CD4-positive, alpha-beta T cell treated with Interleukin-2 at 100 ng/mL for 4 hours (primary cell): Measurements from ENCODE around the gene TNNI3K.

Experiments
- DNase-seq: peaks from one replicate; pipeline ENCODE4 v3.0.0-alpha.2; 2020; ENCODE audit warnings: low spot score

TNNI3K gene

GRCh38 chr1:74286414-74286813, 51.2 kb downstream of the TNNI3K start:
- no peak for DNase-seq

- no peak for DNase-seq
Observed at GRCh38 chr1:74314438-74314837, 79.3 kb downstream of the TNNI3K start.

- no peak for DNase-seq
Observed at GRCh38 chr1:74316302-74316701, 81.1 kb downstream of the TNNI3K start.

GRCh38 chr1:74317663-74318062, 82.5 kb downstream of the TNNI3K start:
- DNase-seq: no peak

- DNase-seq: no peak
Observed at GRCh38 chr1:74323937-74324473, 88.8 kb downstream of the TNNI3K start.

GRCh38 chr1:74324684-74325448, 89.7 kb downstream of the TNNI3K start:
- no peak for DNase-seq

GRCh38 chr1:74328851-74329250, 93.7 kb downstream of the TNNI3K start:
- DNase-seq: no peak

- no peak for DNase-seq
Observed at GRCh38 chr1:74333244-74333643, 98.1 kb downstream of the TNNI3K start.

GRCh38 chr1:74334147-74334546, 99.0 kb downstream of the TNNI3K start:
- DNase-seq: no peak

- DNase-seq: no peak
Observed at GRCh38 chr1:74340656-74341055, 105.5 kb downstream of the TNNI3K start.

- DNase-seq: no peak
Observed at GRCh38 chr1:74341702-74342339, 106.6 kb downstream of the TNNI3K start.

GRCh38 chr1:74343216-74343615, 108.0 kb downstream of the TNNI3K start:
- no peak for DNase-seq

- no peak for DNase-seq
Observed at GRCh38 chr1:74344387-74344786, 109.2 kb downstream of the TNNI3K start.

GRCh38 chr1:74356493-74356892, 121.3 kb downstream of the TNNI3K start:
- no peak for DNase-seq

- no peak for DNase-seq
Observed at GRCh38 chr1:74357150-74357549, 122.0 kb downstream of the TNNI3K start.

- no peak for DNase-seq
Observed at GRCh38 chr1:74357756-74358155, 122.6 kb downstream of the TNNI3K start.

- no peak for DNase-seq
Observed at GRCh38 chr1:74362691-74363090, 127.5 kb downstream of the TNNI3K start.

GRCh38 chr1:74363220-74363619, 128.0 kb downstream of the TNNI3K start:
- DNase-seq: no peak

- DNase-seq: no peak
Observed at GRCh38 chr1:74367175-74367813, 132.1 kb downstream of the TNNI3K start.

- no peak for DNase-seq
Observed at GRCh38 chr1:74368335-74368734, 133.1 kb downstream of the TNNI3K start.

GRCh38 chr1:74375376-74375775, 140.2 kb downstream of the TNNI3K start:
- no peak for DNase-seq

GRCh38 chr1:74380252-74380651, 145.1 kb downstream of the TNNI3K start:
- no peak for DNase-seq

- DNase-seq: no peak
Observed at GRCh38 chr1:74388855-74389254, 153.7 kb downstream of the TNNI3K start.
